Esophagus muscularis mucosa (tissue), 4 donors: ENCODE results near the gene ST8SIA6.

ENCODE experiments used
- EP300 ChIP-seq: sonication (generic); formaldehyde crosslinking; IDR thresholded peaks from one replicate; pipeline ENCODE4 v1.6.1; 2017; ENCODE audit warnings: antibody characterized with exemption
- POLR2AphosphoS5 ChIP-seq, 2 donors: sonication (generic); formaldehyde crosslinking; IDR thresholded peaks; one replicate each; pipeline ENCODE4 v1.6.1; 2017; ENCODE audit warnings: antibody characterized with exemption in 2 of 2
- TF ChIP-seq, protein P1 (sequence below), 3 experiments: fragments of 200-600 bp in 2 of 3; fragments of 450-650 bp in 1 of 3; sonication (generic) in 2 of 3; IDR thresholded peaks; one replicate each; pipeline ENCODE4 v1.5.1; 2017 to 2019; ENCODE audit warnings: antibody characterized with exemption in 3 of 3, mild to moderate bottlenecking in 2 of 3, moderate library complexity in 1 of 3

DNA sequence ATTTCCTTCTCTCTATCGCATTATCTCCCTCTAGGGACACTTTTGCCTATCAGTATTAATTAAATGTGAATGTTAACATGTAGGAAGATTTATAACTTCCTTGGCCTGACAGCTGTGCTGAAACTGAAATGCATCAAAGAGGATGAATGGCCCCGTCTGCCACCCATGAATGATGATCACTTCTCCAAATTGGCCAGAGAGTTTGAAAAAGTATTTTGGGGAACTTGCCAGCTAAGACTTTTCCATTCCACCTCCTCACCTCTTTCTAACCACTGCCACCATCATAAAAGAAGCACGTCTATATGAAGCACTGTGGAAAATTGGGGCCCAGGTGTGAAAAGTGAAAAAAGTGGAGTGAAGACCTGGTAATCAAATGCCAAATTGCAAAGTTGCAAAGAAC, 25.4 kb upstream of the ST8SIA6 start:
- TF ChIP-seq, protein P1, sequence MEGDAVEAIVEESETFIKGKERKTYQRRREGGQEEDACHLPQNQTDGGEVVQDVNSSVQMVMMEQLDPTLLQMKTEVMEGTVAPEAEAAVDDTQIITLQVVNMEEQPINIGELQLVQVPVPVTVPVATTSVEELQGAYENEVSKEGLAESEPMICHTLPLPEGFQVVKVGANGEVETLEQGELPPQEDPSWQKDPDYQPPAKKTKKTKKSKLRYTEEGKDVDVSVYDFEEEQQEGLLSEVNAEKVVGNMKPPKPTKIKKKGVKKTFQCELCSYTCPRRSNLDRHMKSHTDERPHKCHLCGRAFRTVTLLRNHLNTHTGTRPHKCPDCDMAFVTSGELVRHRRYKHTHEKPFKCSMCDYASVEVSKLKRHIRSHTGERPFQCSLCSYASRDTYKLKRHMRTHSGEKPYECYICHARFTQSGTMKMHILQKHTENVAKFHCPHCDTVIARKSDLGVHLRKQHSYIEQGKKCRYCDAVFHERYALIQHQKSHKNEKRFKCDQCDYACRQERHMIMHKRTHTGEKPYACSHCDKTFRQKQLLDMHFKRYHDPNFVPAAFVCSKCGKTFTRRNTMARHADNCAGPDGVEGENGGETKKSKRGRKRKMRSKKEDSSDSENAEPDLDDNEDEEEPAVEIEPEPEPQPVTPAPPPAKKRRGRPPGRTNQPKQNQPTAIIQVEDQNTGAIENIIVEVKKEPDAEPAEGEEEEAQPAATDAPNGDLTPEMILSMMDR (IDR thresholded peaks at IDR 0.05): no peak
- TF ChIP-seq EP300: no peak
- TF ChIP-seq POLR2AphosphoS5 (IDR thresholded peaks at IDR 0.05): no peak
